ENCODE results near the gene ATP6V0A4.

DNA sequence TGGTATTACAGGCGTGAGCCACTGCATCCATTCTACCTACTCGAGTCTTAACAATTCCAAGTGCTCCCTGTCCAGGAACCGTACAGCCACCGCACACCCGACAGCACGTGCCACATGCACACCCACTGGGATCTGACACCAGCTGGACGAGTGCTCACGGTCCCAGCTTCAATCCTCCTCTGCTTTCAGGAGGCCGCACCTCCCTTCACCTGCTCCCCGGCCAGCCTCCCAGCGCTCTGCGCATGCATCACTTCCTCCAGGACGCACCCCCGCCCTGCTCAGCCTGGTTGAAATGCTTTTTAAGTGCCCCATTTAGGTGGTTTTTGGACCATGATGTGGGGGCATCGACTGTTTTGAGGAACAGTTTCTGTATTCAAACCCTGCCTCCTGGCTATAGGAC, 47.5 kb downstream of the ATP6V0A4 start:
- TF ChIP-seq, protein P1, sequence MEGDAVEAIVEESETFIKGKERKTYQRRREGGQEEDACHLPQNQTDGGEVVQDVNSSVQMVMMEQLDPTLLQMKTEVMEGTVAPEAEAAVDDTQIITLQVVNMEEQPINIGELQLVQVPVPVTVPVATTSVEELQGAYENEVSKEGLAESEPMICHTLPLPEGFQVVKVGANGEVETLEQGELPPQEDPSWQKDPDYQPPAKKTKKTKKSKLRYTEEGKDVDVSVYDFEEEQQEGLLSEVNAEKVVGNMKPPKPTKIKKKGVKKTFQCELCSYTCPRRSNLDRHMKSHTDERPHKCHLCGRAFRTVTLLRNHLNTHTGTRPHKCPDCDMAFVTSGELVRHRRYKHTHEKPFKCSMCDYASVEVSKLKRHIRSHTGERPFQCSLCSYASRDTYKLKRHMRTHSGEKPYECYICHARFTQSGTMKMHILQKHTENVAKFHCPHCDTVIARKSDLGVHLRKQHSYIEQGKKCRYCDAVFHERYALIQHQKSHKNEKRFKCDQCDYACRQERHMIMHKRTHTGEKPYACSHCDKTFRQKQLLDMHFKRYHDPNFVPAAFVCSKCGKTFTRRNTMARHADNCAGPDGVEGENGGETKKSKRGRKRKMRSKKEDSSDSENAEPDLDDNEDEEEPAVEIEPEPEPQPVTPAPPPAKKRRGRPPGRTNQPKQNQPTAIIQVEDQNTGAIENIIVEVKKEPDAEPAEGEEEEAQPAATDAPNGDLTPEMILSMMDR (IDR thresholded peaks at IDR 0.05 in 4 of 5, conservative IDR thresholded peaks at IDR 0.05 in 1 of 5), result no peak
- no peak for TF ChIP-seq POLR2A (IDR thresholded peaks at IDR 0.05)
